ENCODE results near the gene MYCL. TPM values are rescaled to one million over a fixed set of nuclear protein-coding genes. Genes with fewer than 3 reads are reported as not detected.

MYCL gene
- total and polyA plus RNA-seq, 2 of the 4 experiments (the other 2 are of a cell fraction): 0.72 to 0.87 TPM

DNA sequence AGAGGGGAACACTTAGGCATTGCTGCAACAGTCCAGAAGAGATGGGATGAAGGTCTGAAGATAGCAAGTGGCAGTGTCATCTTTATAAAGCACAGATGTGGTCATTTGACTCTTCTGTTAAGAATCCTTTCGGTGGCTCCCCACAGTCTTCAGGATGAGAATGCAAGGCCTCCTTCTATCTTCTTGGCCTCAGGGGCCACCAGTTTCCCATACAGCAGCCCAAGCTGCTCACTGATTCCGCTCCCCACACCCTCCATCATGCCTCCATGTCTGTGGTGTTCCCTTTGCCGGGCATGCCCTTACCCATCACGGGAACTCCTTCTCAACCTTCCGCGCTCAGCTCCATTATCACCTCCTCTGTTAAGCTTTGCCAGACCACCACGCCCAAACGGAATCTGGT lies 37.1 kb upstream of the MYCL start:
- Histone ChIP-seq H3K14ac (replicated peaks; ENCODE audit: low read depth, low read length) (no peak overlapping the region), H4K8ac (ENCODE audit: low read depth in 2 of 2, low read length in 2 of 2) (no peak overlapping the region), H2BK20ac (ENCODE audit: low read depth, low read length) (no peak overlapping the region), H3K56ac (ENCODE audit: extremely low read depth, insufficient read depth, low read length) (no peak overlapping the region), H3K4ac (ENCODE audit: low read depth, low read length) (no peak overlapping the region), H4K5ac (ENCODE audit: low read depth, low read length) (no peak overlapping the region), H4K91ac (ENCODE audit: insufficient read depth, low read depth, low read length) (no peak overlapping the region), H3K9me1 (ENCODE audit: insufficient read depth, low read length) (peaks cover 3% of the 10 kb centered on the region), H3K9me3 (ENCODE audit: control insufficient read depth, insufficient read depth, low read length) (no peaks in the 10 kb centered on the region), H2AK9ac (replicated peaks; ENCODE audit: low read depth, low read length, poor library complexity) (no peak overlapping the region), H2AFZ (replicated peaks; ENCODE audit: low read length, poor library complexity) (no peak overlapping the region), H2BK120ac (ENCODE audit: low read depth, low read length) (no peak overlapping the region), H4K20me1 (ENCODE audit: insufficient read depth, low read length) (no peaks in the 10 kb centered on the region), H2AK5ac (ENCODE audit: low read depth, low read length) (no peak overlapping the region), H3K4me2 (ENCODE audit: low read depth, low read length) (no peak overlapping the region), H3K9ac (ENCODE audit: low read depth, low read length) (no peak overlapping the region), H3K27me3 (ENCODE audit: control insufficient read depth, insufficient read depth, low read length) (peaks cover 17% of the 10 kb centered on the region), H3K36me3 (ENCODE audit: control insufficient read depth, insufficient read depth, low read length) (no peaks in the 10 kb centered on the region), H3K79me1 (ENCODE audit: low read depth in 1 of 2, low read length in 2 of 2) (no peaks in the 10 kb centered on the region), H3K18ac (ENCODE audit: low read depth, low read length) (no peak overlapping the region), H2BK5ac (ENCODE audit: low read depth, low read length, poor library complexity, severe bottlenecking) (no peak overlapping the region), H3K27ac (ENCODE audit: insufficient read depth, low read length) (no peak overlapping the region), H3K23ac (ENCODE audit: low read depth, low read length) (no peak overlapping the region), H3K4me1 (ENCODE audit: control insufficient read depth, insufficient read depth, low read length) (peaks cover 3% of the 10 kb centered on the region), H2BK15ac (ENCODE audit: low read depth, low read length) (no peak overlapping the region), H3K4me3 (ENCODE audit: insufficient read depth, low read depth, low read length) (no peak overlapping the region)
- intact Hi-C loops (cut with micrococcal nuclease) (no loop called here), in situ Hi-C loops (cut with MboI; ENCODE audit: low sequenced_read_pairs) (no loop called here), dilution Hi-C loops (cut with HindIII; ENCODE audit: low sequenced_read_pairs, unreplicated experiment) (no loop called here)
- TF ChIP-seq CEBPB (IDR thresholded peaks at IDR 0.05; ENCODE audit: low read depth, low read length) (no peak), RFX5 (IDR thresholded peaks at IDR 0.05; ENCODE audit: low read depth, low read length) (no peak), RCOR1 (IDR thresholded peaks at IDR 0.05; ENCODE audit: insufficient replicate concordance, low read length) (no peak), MAZ (IDR thresholded peaks at IDR 0.05; ENCODE audit: borderline replicate concordance, low read depth, low read length) (no peak), MAFK (IDR thresholded peaks at IDR 0.05; ENCODE audit: low read depth, low read length) (no peak), FOS (IDR thresholded peaks at IDR 0.05; ENCODE audit: low read depth, low read length) (no peak), BHLHE40 (IDR thresholded peaks at IDR 0.05; ENCODE audit: low read depth, low read length) (no peak), RAD21 (IDR thresholded peaks at IDR 0.05; ENCODE audit: low read length) (no peak), SMC3 (IDR thresholded peaks at IDR 0.05; ENCODE audit: low read depth, low read length) (no peak), NFE2L2 (IDR thresholded peaks at IDR 0.05; ENCODE audit: low read depth, low read length) (no peak), CHD1 (IDR thresholded peaks at IDR 0.05; ENCODE audit: low read depth, low read length) (no peak), POLR2A (IDR thresholded peaks at IDR 0.05; ENCODE audit: low read depth, low read length) (no peak), MXI1 (IDR thresholded peaks at IDR 0.05; ENCODE audit: borderline replicate concordance, low read depth, low read length) (no peak)
- TF ChIP-seq, protein P1, sequence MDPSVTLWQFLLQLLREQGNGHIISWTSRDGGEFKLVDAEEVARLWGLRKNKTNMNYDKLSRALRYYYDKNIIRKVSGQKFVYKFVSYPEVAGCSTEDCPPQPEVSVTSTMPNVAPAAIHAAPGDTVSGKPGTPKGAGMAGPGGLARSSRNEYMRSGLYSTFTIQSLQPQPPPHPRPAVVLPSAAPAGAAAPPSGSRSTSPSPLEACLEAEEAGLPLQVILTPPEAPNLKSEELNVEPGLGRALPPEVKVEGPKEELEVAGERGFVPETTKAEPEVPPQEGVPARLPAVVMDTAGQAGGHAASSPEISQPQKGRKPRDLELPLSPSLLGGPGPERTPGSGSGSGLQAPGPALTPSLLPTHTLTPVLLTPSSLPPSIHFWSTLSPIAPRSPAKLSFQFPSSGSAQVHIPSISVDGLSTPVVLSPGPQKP (IDR thresholded peaks at IDR 0.05; ENCODE audit: borderline replicate concordance, low read depth, low read length): no peak
- TF ChIP-seq, protein P2, sequence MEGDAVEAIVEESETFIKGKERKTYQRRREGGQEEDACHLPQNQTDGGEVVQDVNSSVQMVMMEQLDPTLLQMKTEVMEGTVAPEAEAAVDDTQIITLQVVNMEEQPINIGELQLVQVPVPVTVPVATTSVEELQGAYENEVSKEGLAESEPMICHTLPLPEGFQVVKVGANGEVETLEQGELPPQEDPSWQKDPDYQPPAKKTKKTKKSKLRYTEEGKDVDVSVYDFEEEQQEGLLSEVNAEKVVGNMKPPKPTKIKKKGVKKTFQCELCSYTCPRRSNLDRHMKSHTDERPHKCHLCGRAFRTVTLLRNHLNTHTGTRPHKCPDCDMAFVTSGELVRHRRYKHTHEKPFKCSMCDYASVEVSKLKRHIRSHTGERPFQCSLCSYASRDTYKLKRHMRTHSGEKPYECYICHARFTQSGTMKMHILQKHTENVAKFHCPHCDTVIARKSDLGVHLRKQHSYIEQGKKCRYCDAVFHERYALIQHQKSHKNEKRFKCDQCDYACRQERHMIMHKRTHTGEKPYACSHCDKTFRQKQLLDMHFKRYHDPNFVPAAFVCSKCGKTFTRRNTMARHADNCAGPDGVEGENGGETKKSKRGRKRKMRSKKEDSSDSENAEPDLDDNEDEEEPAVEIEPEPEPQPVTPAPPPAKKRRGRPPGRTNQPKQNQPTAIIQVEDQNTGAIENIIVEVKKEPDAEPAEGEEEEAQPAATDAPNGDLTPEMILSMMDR (conservative IDR thresholded peaks at IDR 0.05; ENCODE audit: low read depth, low read length): no peak
- TF ChIP-seq, protein P3, sequence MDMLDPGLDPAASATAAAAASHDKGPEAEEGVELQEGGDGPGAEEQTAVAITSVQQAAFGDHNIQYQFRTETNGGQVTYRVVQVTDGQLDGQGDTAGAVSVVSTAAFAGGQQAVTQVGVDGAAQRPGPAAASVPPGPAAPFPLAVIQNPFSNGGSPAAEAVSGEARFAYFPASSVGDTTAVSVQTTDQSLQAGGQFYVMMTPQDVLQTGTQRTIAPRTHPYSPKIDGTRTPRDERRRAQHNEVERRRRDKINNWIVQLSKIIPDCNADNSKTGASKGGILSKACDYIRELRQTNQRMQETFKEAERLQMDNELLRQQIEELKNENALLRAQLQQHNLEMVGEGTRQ (IDR thresholded peaks at IDR 0.05; ENCODE audit: low read depth, low read length): no peak
- WGBS, 2 experiments (ENCODE audit: extremely low coverage in 2 of 2, insufficient read length in 1 of 2): 71% methylated on average over 1 of the region's 8 CpGs; no CpG with 5 or more reads in 1 of the 2 experiments
- ATAC-seq (ENCODE audit: low read depth) (no peak), DNase-seq (no peak)
- CTCF ChIA-PET: no interaction called here
- no TSS peak for BruUV-seq (replicated peaks)
- POLR2A ChIA-PET (ENCODE audit: unreplicated experiment): no interaction called here

Data from IMR-90 (cell line).